OCI-LY7 (cell line): Measurements from ENCODE around the gene CLGN. TPM values are rescaled to one million over a fixed set of nuclear protein-coding genes. Genes with fewer than 3 reads are reported as not detected.

Experiments
- BruUV-seq: library from RNA; stranded (reverse); fragments of 400-500 nt; replicated peaks from 2 replicates; lab custom pipeline; 2021; lab: Mats Ljungman, UMichigan
- CTCF ChIA-PET: fragments of 300-600 bp; sonication (Branson Sonifier 250); formaldehyde crosslinking; loops from one replicate; lab custom pipeline; 2022; ENCODE audit warnings: antibody characterized with exemption; ENCODE audit not compliant: unreplicated experiment; lab: Charles Lee
- POLR2A ChIA-PET: fragments of 300-600 bp; sonication (Branson Sonifier 250); formaldehyde crosslinking; loops from one replicate; lab custom pipeline; 2022; ENCODE audit warnings: antibody characterized with exemption; lab: Charles Lee
- DNase-seq: peaks from one replicate; pipeline ENCODE4 v3.0.0-alpha.2; 2015; ENCODE audit warnings: low spot score
- H2AFZ ChIP-seq: fragments of 200-600 bp; sonication (generic), shearing (Covaris generic); 2 replicates; pipeline ENCODE4 v1.6.1; 2014; ENCODE audit warnings: mild to moderate bottlenecking, antibody characterized with exemption, low read length, moderate library complexity
- H3K27ac ChIP-seq: fragments of 200-600 bp; sonication (generic); 2 replicates; pipeline ENCODE4 v1.5.1; 2014; ENCODE audit warnings: mixed run types, low read depth, mild to moderate bottlenecking, moderate library complexity, low read length, inconsistent platforms; ENCODE audit not compliant: poor library complexity, severe bottlenecking
- H3K36me3 ChIP-seq: fragments of 200-600 bp; sonication (generic); 2 replicates; pipeline ENCODE4 v1.6.1; 2014; ENCODE audit warnings: mild to moderate bottlenecking, antibody characterized with exemption, low read length, moderate library complexity, mixed read lengths; ENCODE audit not compliant: insufficient read depth
- H3K4me1 ChIP-seq: fragments of 200-600 bp; sonication (generic); 2 replicates; pipeline ENCODE4 v1.5.1; 2014; ENCODE audit warnings: mild to moderate bottlenecking, low read length; ENCODE audit not compliant: insufficient read depth, poor library complexity, severe bottlenecking
- H3K4me2 ChIP-seq: fragments of 200-600 bp; sonication (generic); 2 replicates; pipeline ENCODE4 v1.6.1; 2014; ENCODE audit warnings: mild to moderate bottlenecking, low read length
- H3K4me3 ChIP-seq: fragments of 200-600 bp; sonication (generic); 2 replicates; pipeline ENCODE4 v1.5.1; 2014; ENCODE audit warnings: mild to moderate bottlenecking, low read depth, low read length; ENCODE audit not compliant: poor library complexity, severe bottlenecking
- H3K79me2 ChIP-seq: fragments of 200-600 bp; sonication (generic); 2 replicates; pipeline ENCODE4 v1.6.1; 2016; ENCODE audit warnings: low read depth, mild to moderate bottlenecking, low read length, moderate library complexity, mixed read lengths; ENCODE audit not compliant: insufficient read depth
- H3K9me2 ChIP-seq: fragments of 200-600 bp; sonication (generic); 2 replicates; pipeline ENCODE4 v1.6.1; 2016; ENCODE audit warnings: mild to moderate bottlenecking, low read length, mixed read lengths; ENCODE audit not compliant: insufficient read depth
- H3K9me3 ChIP-seq: fragments of 200-600 bp; sonication (generic); 2 replicates; pipeline ENCODE4 v1.6.1; 2014; ENCODE audit warnings: mild to moderate bottlenecking, mixed run types, low read length, mixed read lengths
- H4K20me1 ChIP-seq: fragments of 200-600 bp; sonication (generic); 2 replicates; pipeline ENCODE4 v1.6.1; 2014; ENCODE audit warnings: mild to moderate bottlenecking, antibody characterized with exemption, low read length, moderate library complexity, mixed read lengths; ENCODE audit not compliant: insufficient read depth
- EZH2phosphoT487 ChIP-seq: fragments of 200-600 bp; sonication (generic); IDR thresholded peaks from 2 replicates; pipeline ENCODE4 v1.6.1; 2018; ENCODE audit warnings: low read depth, borderline replicate concordance, mild to moderate bottlenecking, mixed run types, antibody characterized with exemption, low read length, moderate library complexity, mixed read lengths
- intact Hi-C: fragments of 100-400 bp; cut with micrococcal nuclease; formaldehyde crosslinking; loops from one replicate; pipeline ENCODE4 v1.10.0; 2022; ENCODE audit not compliant: unreplicated experiment
- total RNA-seq, 2 experiments: library from RNA; depleted of rRNA in 1 of 2; stranded (reverse); fragments of >200 nt in 1 of 2; shearing (Covaris generic) in 1 of 2; gene quantifications; 2 replicates each; pipeline ENCODE4 v1.2.3, GENCODE V29; 2014 to 2022
- TF ChIP-seq, protein P1 (sequence below): fragments of 200-600 bp; sonication (generic); conservative IDR thresholded peaks from 2 replicates; pipeline ENCODE4 v1.5.1; 2014; ENCODE audit warnings: mild to moderate bottlenecking, antibody characterized with exemption, low read length, moderate library complexity, mixed read lengths

Gene CLGN
- total RNA-seq, 2 experiments from 2014 or later, result 1.1 to 2.5 TPM

DNA sequence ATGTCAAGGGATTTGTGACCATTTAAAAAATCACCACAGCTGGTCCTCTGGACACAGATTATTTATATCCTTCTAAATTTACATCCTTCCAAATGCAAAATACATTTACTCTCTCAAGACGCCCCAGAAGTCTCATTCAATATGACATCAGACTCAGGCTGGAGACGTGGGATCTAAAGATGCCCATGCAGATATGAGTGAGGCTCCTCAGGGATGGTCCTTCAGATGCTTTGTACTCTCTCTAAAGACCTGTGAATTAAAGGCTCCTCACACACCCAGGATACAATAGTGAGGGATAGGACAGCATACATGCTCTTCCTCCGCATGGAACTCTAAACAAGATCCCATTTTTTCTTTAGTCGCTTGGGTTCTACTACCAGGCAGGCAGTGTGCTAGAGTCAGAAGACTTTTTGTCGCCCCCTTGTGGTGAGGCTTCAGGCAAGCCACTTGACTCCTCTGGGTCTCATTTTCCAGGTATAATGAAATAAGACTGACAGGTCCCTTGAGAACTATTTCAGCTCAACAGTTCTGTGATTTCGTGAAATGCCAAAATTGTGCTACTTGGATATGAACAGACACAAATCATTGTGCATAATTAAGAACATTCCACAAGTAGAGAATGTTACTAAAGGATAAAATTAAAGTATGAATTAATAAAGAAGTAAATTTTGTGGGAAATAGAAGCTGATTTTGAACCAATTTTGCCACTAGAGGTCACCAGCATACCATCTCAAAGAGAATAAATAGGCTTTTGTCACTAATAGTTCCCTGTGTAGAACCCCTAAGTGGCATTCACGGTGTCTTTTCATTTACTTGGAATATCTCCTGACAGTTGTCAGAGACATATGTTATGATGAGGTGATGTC lies 67.7 kb downstream of the CLGN start:
- Histone ChIP-seq H3K27ac (no peak overlapping the region), H4K20me1 (no peaks in the 10 kb centered on the region), H3K36me3 (no peaks in the 10 kb centered on the region), H3K9me3 (no peaks in the 10 kb centered on the region), H3K9me2 (no peaks in the 10 kb centered on the region), H3K4me1 (no peaks in the 10 kb centered on the region), H3K4me2 (no peak overlapping the region), H2AFZ (no peak overlapping the region), H3K79me2 (no peaks in the 10 kb centered on the region), H3K4me3 (no peak overlapping the region)
- CTCF ChIA-PET, result interaction anchor here (0.6 to 1.2 kb wide), 5 partner anchors 8 to 524 kb away, joined by 3 to 6 read pairs (median 3); no protein-coding TSS in a partner anchor
- intact Hi-C loops, result loop anchor here (1.0 to 5.0 kb wide), 8 partner anchors 163 to 702 kb away; partner anchors contain the start of gene ELMOD2
- BruUV-seq, result no TSS peak
- POLR2A ChIA-PET, result interaction anchor here (0.6 to 1.0 kb wide), 5 partner anchors 13 to 528 kb away, joined by 3 to 4 read pairs (median 4); partner anchors contain the start of gene SCOC
- DNase-seq, result peak; percentile 86
- TF ChIP-seq, protein P1, sequence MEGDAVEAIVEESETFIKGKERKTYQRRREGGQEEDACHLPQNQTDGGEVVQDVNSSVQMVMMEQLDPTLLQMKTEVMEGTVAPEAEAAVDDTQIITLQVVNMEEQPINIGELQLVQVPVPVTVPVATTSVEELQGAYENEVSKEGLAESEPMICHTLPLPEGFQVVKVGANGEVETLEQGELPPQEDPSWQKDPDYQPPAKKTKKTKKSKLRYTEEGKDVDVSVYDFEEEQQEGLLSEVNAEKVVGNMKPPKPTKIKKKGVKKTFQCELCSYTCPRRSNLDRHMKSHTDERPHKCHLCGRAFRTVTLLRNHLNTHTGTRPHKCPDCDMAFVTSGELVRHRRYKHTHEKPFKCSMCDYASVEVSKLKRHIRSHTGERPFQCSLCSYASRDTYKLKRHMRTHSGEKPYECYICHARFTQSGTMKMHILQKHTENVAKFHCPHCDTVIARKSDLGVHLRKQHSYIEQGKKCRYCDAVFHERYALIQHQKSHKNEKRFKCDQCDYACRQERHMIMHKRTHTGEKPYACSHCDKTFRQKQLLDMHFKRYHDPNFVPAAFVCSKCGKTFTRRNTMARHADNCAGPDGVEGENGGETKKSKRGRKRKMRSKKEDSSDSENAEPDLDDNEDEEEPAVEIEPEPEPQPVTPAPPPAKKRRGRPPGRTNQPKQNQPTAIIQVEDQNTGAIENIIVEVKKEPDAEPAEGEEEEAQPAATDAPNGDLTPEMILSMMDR, result peak; percentile 100
- TF ChIP-seq EZH2phosphoT487, result no peak

- Histone ChIP-seq H2AFZ (no peak overlapping the region), H3K36me3 (no peaks in the 10 kb centered on the region), H4K20me1 (no peaks in the 10 kb centered on the region), H3K4me1 (no peaks in the 10 kb centered on the region), H3K79me2 (no peaks in the 10 kb centered on the region), H3K27ac (no peak overlapping the region), H3K9me2 (no peaks in the 10 kb centered on the region), H3K4me2 (no peak overlapping the region), H3K4me3 (no peak overlapping the region), H3K9me3 (no peaks in the 10 kb centered on the region)
- intact Hi-C loops, result no loop called here
- DNase-seq, result no peak
- TF ChIP-seq EZH2phosphoT487, result no peak
- TF ChIP-seq, protein P1, result no peak
- ChIA-PET POLR2A (interaction anchor here (0.6 kb wide), 2 partner anchors 88 to 1438 kb away, joined by 3 to 5 read pairs; no protein-coding TSS in a partner anchor), CTCF (no interaction called here)
- no TSS peak for BruUV-seq
Observed at GRCh38 chr4:140358281-140358680, 69.2 kb downstream of the CLGN start.

DNA sequence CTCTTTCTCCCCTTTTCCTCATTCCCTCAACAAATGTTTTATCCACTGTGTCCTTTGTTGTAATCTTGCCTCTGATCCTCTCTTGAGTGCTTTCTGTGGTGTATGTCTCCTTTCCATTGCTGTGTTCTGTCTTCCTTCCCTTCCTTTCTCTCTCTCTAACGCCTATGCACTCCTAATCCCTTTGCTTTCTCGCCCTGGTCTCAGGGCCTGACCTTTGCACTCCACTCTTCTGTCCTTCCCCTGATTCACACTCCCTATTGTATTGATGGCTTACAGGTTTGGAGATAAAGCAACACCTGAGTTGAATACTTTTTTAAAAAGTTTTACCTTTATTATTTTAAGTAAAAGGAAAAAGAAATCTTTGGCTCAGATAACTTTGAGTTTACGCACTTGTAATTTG lies 69.6 kb downstream of the CLGN start:
- no TSS peak for BruUV-seq
- no peak overlapping the region for H3K4me3 ChIP-seq
- CTCF ChIA-PET, result no interaction called here
- TF ChIP-seq, protein P1, result no peak
- TF ChIP-seq EZH2phosphoT487, result no peak
- H3K79me2 ChIP-seq, result no peaks in the 10 kb centered on the region
- no peaks in the 10 kb centered on the region for H3K4me1 ChIP-seq
- H3K9me3 ChIP-seq, result no peaks in the 10 kb centered on the region
- no peak overlapping the region for H3K27ac ChIP-seq
- H3K9me2 ChIP-seq, result no peaks in the 10 kb centered on the region
- DNase-seq, result no peak
- H3K36me3 ChIP-seq, result no peaks in the 10 kb centered on the region
- H4K20me1 ChIP-seq, result no peaks in the 10 kb centered on the region
- POLR2A ChIA-PET, result interaction anchor here (0.6 kb wide), 1 partner anchor 89 kb away, joined by 5 read pairs; no protein-coding TSS in a partner anchor
- no peak overlapping the region for H3K4me2 ChIP-seq
- H2AFZ ChIP-seq, result no peak overlapping the region
- intact Hi-C loops, result no loop called here
